ENCODE data around the gene TRIM37. TPM values are rescaled to one million over a fixed set of nuclear protein-coding genes. Genes with fewer than 3 reads are reported as not detected.
A peak's percentile ranks its signal among the peaks of the same experiment; 100 is the strongest.

The TRIM37 gene
- polyA plus RNA-seq, 1 donor (not counting 4 experiments of a cell fraction or from before 2014, with no cell fraction given): 26.4 TPM

DNA sequence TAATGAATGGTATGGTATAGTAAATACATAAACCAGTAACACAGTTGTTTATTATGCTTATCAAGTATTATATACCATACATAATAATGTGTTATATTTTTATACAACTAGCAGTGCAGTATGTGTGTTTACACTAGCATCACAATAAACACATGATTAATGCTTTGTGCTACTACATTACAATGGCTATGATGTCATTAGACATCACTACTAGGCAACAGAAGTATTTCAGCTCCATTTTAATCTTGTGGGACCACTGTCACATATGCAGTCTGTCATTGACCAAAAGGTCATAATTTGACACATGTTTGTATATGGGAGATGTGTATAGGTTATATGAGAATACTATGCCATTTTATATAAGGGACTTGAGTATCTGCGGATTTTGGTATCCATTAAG lies 32.7 kb downstream of the TRIM37 start:
- no peak overlapping the region for H3K9ac ChIP-seq (ENCODE audit: control insufficient read depth, extremely low read depth, insufficient read depth, low read length)

DNA sequence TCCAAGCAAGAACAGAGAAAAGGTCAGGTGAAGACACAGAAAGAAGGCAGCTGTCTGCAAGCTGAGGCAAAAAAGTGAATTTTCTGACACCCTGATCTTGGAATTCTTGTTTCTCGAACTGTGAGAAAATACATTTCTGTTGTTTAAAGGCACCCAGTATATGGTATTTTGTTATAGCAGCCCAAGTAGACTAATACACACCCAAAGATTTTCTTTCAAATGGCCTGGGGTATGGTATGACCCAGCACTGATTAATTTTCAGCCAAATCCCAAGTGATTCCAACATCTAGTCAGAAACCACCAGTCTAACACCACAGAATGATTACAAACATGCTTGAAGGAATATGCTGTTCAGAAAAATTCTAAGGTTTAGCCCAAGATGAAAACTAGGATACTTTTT lies 36.8 kb downstream of the TRIM37 start:
- Histone ChIP-seq H3K4me3 (ENCODE audit: control insufficient read depth in 2 of 3, extremely low read depth in 1 of 3, insufficient read depth in 2 of 3, low read depth in 1 of 3, low read length in 3 of 3) (no peak overlapping the region), H3K27ac (ENCODE audit: control insufficient read depth, insufficient read depth, low read length) (no peak overlapping the region), H4K20me1 (ENCODE audit: control insufficient read depth, extremely low read depth, insufficient read depth, low read length) (no peaks in the 10 kb centered on the region), H3K9me3 (ENCODE audit: control insufficient read depth, low read depth, low read length) (no peaks in the 10 kb centered on the region), H3K9ac (ENCODE audit: control insufficient read depth, extremely low read depth, insufficient read depth, low read length) (no peak overlapping the region), H3K27me3 (ENCODE audit: control insufficient read depth, extremely low read depth, insufficient read depth, low read length) (no peaks in the 10 kb centered on the region), H3K9me1 (ENCODE audit: control insufficient read depth, extremely low read depth, insufficient read depth, low read length) (no peaks in the 10 kb centered on the region), H3K79me2 (ENCODE audit: control insufficient read depth, insufficient read depth, low read length) (no peaks in the 10 kb centered on the region), H3K4me1 (ENCODE audit: control insufficient read depth, extremely low read depth, insufficient read depth, low read length) (no peaks in the 10 kb centered on the region), H3K36me3 (ENCODE audit: control insufficient read depth in 2 of 2, extremely low read depth in 1 of 2, insufficient read depth in 2 of 2, low read length in 2 of 2) (peaks cover 0 to 8% of the 10 kb centered on the region in 2 experiments), H3K4me2 (ENCODE audit: control insufficient read depth, extremely low read depth, insufficient read depth, low read depth, low read length) (no peak overlapping the region), H2AFZ (ENCODE audit: control insufficient read depth, low read length) (no peak overlapping the region)
- dilution Hi-C loops (cut with MboI; ENCODE audit: extremely low pct_ligation_motif_present, low sequenced_read_pairs): no loop called here
- DNase-seq (ENCODE audit: low read depth, low spot score): no peak
- TF ChIP-seq CTCF (optimal IDR thresholded peaks at IDR 0.05 in 1 of 3, IDR thresholded peaks at IDR 0.05 in 1 of 3, conservative IDR thresholded peaks at IDR 0.05 in 1 of 3; ENCODE audit: extremely low read depth in 1 of 3, insufficient read depth in 2 of 3, low read length in 3 of 3): no peak
- TF ChIP-seq EZH2 (IDR thresholded peaks at IDR 0.05; ENCODE audit: low read length): no peak
- no peak for FAIRE-seq

More for the DNA sequence above, 32.7 kb downstream of the TRIM37 start:
- no peak for TF ChIP-seq EZH2 (IDR thresholded peaks at IDR 0.05; ENCODE audit: low read length)
- no peak for TF ChIP-seq CTCF (optimal IDR thresholded peaks at IDR 0.05 in 1 of 3, IDR thresholded peaks at IDR 0.05 in 1 of 3, conservative IDR thresholded peaks at IDR 0.05 in 1 of 3; ENCODE audit: extremely low read depth in 1 of 3, insufficient read depth in 2 of 3, low read length in 3 of 3)
- no peak overlapping the region for H2AFZ ChIP-seq (ENCODE audit: control insufficient read depth, low read length)
- H3K4me3 ChIP-seq (ENCODE audit: control insufficient read depth in 2 of 3, extremely low read depth in 1 of 3, insufficient read depth in 2 of 3, low read depth in 1 of 3, low read length in 3 of 3): no peak overlapping the region
- H3K27ac ChIP-seq (ENCODE audit: control insufficient read depth, insufficient read depth, low read length): peak overlapping the region; percentile 62
- H3K27me3 ChIP-seq (ENCODE audit: control insufficient read depth, extremely low read depth, insufficient read depth, low read length): no peaks in the 10 kb centered on the region
- H3K9me3 ChIP-seq (ENCODE audit: control insufficient read depth, low read depth, low read length): no peaks in the 10 kb centered on the region
- H3K79me2 ChIP-seq (ENCODE audit: control insufficient read depth, insufficient read depth, low read length): no peaks in the 10 kb centered on the region
- dilution Hi-C loops (cut with MboI; ENCODE audit: extremely low pct_ligation_motif_present, low sequenced_read_pairs): no loop called here
- FAIRE-seq: no peak
- no peak for DNase-seq (ENCODE audit: low read depth, low spot score)
- H4K20me1 ChIP-seq (ENCODE audit: control insufficient read depth, extremely low read depth, insufficient read depth, low read length): no peaks in the 10 kb centered on the region
- no peak overlapping the region for H3K4me2 ChIP-seq (ENCODE audit: control insufficient read depth, extremely low read depth, insufficient read depth, low read depth, low read length)
- no peaks in the 10 kb centered on the region for H3K9me1 ChIP-seq (ENCODE audit: control insufficient read depth, extremely low read depth, insufficient read depth, low read length)
- no peaks in the 10 kb centered on the region for H3K4me1 ChIP-seq (ENCODE audit: control insufficient read depth, extremely low read depth, insufficient read depth, low read length)
- H3K36me3 ChIP-seq (ENCODE audit: control insufficient read depth in 2 of 2, extremely low read depth in 1 of 2, insufficient read depth in 2 of 2, low read length in 2 of 2): peaks cover 0 to 8% of the 10 kb centered on the region in 2 experiments

Measured in keratinocyte (primary cell).